H9 (cell line): Measurements from ENCODE around the gene ASTN2. TPM values are rescaled to one million over a fixed set of nuclear protein-coding genes. Genes with fewer than 3 reads are reported as not detected.

Source experiments
- DNase-seq: peaks from one replicate; pipeline ENCODE4 v3.0.0-alpha.2; 2017
- H2AFZ ChIP-seq: one replicate; pipeline ENCODE4 v1.6.1; 2013; ENCODE audit warnings: mild to moderate bottlenecking, low read length, control low read depth, moderate library complexity
- H2AK5ac ChIP-seq: 2 replicates; pipeline ENCODE4 v1.6.1; 2013; ENCODE audit warnings: low read length, control low read depth, mixed read lengths; ENCODE audit not compliant: insufficient read length
- H2BK120ac ChIP-seq: one replicate; pipeline ENCODE4 v1.6.1; 2013; ENCODE audit warnings: low read depth, mild to moderate bottlenecking, low read length, control low read depth, inconsistent platforms; ENCODE audit not compliant: poor library complexity, severe bottlenecking
- H2BK12ac ChIP-seq: 2 replicates; pipeline ENCODE4 v1.6.1; 2013; ENCODE audit warnings: low read length, control low read depth, mixed read lengths, low read depth; ENCODE audit not compliant: insufficient read length
- H2BK15ac ChIP-seq: 2 replicates; pipeline ENCODE4 v1.6.1; 2013; ENCODE audit warnings: low read depth, low read length, control low read depth
- H2BK20ac ChIP-seq: one replicate; pipeline ENCODE4 v1.6.1; 2013; ENCODE audit warnings: low read depth, mild to moderate bottlenecking, low read length, control low read depth, inconsistent platforms; ENCODE audit not compliant: poor library complexity, severe bottlenecking
- H2BK5ac ChIP-seq: 2 replicates; pipeline ENCODE4 v1.6.1; 2013; ENCODE audit warnings: low read length, control low read depth, mixed read lengths; ENCODE audit not compliant: insufficient read length
- H3K14ac ChIP-seq: 2 replicates; pipeline ENCODE4 v1.6.1; 2013; ENCODE audit warnings: low read length, control low read depth; ENCODE audit not compliant: insufficient read depth
- H3K18ac ChIP-seq: 2 replicates; pipeline ENCODE4 v1.6.1; 2013; ENCODE audit warnings: low read depth, mild to moderate bottlenecking, mixed read lengths, low read length, control low read depth; ENCODE audit not compliant: insufficient read length
- H3K23ac ChIP-seq: 2 replicates; pipeline ENCODE4 v1.6.1; 2013; ENCODE audit warnings: low read length, control low read depth, mixed read lengths, low read depth; ENCODE audit not compliant: insufficient read length
- H3K23me2 ChIP-seq: 2 replicates; pipeline ENCODE4 v1.6.1; 2013; ENCODE audit warnings: low read depth, mild to moderate bottlenecking, mixed read lengths, low read length, control low read depth; ENCODE audit not compliant: insufficient read length, poor library complexity, severe bottlenecking
- H3K27ac ChIP-seq: 2 replicates; pipeline ENCODE4 v1.5.1; 2013; ENCODE audit warnings: low read length, control low read depth, mixed read lengths, low read depth; ENCODE audit not compliant: insufficient read length
- H3K27me3 ChIP-seq: 2 replicates; pipeline ENCODE4 v1.6.1; 2013; ENCODE audit warnings: low read length, control low read depth, inconsistent platforms; ENCODE audit not compliant: insufficient read depth
- H3K4ac ChIP-seq: 2 replicates; pipeline ENCODE4 v1.6.1; 2013; ENCODE audit warnings: low read depth, mild to moderate bottlenecking, control low read depth, inconsistent platforms, low read length, moderate library complexity
- H3K4me1 ChIP-seq: 2 replicates; pipeline ENCODE4 v1.6.1; 2013; ENCODE audit warnings: low read length, control low read depth, inconsistent platforms; ENCODE audit not compliant: insufficient read depth
- H3K4me2 ChIP-seq: 2 replicates; pipeline ENCODE4 v1.6.1; 2013; ENCODE audit warnings: low read length, control low read depth, mixed read lengths; ENCODE audit not compliant: insufficient read length, insufficient read depth
- H3K56ac ChIP-seq: 2 replicates; pipeline ENCODE4 v1.6.1; 2013; ENCODE audit warnings: low read depth, mild to moderate bottlenecking, mixed read lengths, low read length, control low read depth; ENCODE audit not compliant: insufficient read length
- H3K79me1 ChIP-seq: 2 replicates; pipeline ENCODE4 v1.6.1; 2013; ENCODE audit warnings: low read depth, mild to moderate bottlenecking, moderate library complexity, low read length, control low read depth, inconsistent platforms; ENCODE audit not compliant: insufficient read depth, poor library complexity, severe bottlenecking
- H3K79me2 ChIP-seq: 2 replicates; pipeline ENCODE4 v1.6.1; 2013; ENCODE audit warnings: low read length, control low read depth, inconsistent platforms; ENCODE audit not compliant: insufficient read depth
- H3K9ac ChIP-seq: 2 replicates; pipeline ENCODE4 v1.6.1; 2013; ENCODE audit warnings: low read length, control low read depth, mixed read lengths; ENCODE audit not compliant: insufficient read length; ENCODE audit errors: extremely low read depth
- H3K9me3 ChIP-seq: one replicate; pipeline ENCODE4 v1.6.1; 2013; ENCODE audit warnings: low read depth, low read length, inconsistent platforms; ENCODE audit not compliant: control insufficient read depth
- H3T11ph ChIP-seq: one replicate; pipeline ENCODE4 v1.6.1; 2013; ENCODE audit warnings: mild to moderate bottlenecking, low read length, control low read depth, inconsistent platforms
- H4K20me1 ChIP-seq: one replicate; pipeline ENCODE4 v1.6.1; 2013; ENCODE audit not compliant: control insufficient read depth, insufficient read length, insufficient read depth
- H4K5ac ChIP-seq: 2 replicates; pipeline ENCODE4 v1.6.1; 2013; ENCODE audit warnings: low read depth, mild to moderate bottlenecking, mixed read lengths, low read length, control low read depth; ENCODE audit not compliant: insufficient read length
- H4K8ac ChIP-seq: replicated peaks from 2 replicates; pipeline ENCODE4 v1.6.1; 2013; ENCODE audit warnings: low read length, control low read depth, mixed read lengths, low read depth; ENCODE audit not compliant: insufficient read length
- H4K91ac ChIP-seq: 2 replicates; pipeline ENCODE4 v1.6.1; 2013; ENCODE audit warnings: low read depth, mild to moderate bottlenecking, moderate library complexity, mixed read lengths, low read length, control low read depth; ENCODE audit not compliant: insufficient read length
- H3K27ac Mint-ChIP-seq, 3 experiments: 2 replicates in 2 of 3; 3 replicates in 1 of 3; pipeline ENCODE4 v1.8.0; 2020 to 2021; ENCODE audit warnings: mixed read lengths in 3 of 3, mild to moderate bottlenecking in 1 of 3, moderate library complexity in 1 of 3
- H3K27me3 Mint-ChIP-seq: 2 replicates; pipeline ENCODE4 v1.8.0; 2021; ENCODE audit warnings: low read depth, mild to moderate bottlenecking, moderate library complexity, mixed read lengths
- H3K36me3 Mint-ChIP-seq, 3 experiments: 2 replicates in 2 of 3; 3 replicates in 1 of 3; pipeline ENCODE4 v1.8.0; 2020 to 2021; ENCODE audit warnings: low read depth in 3 of 3, mixed read lengths in 3 of 3; ENCODE audit not compliant: insufficient read depth in 1 of 3
- H3K4me1 Mint-ChIP-seq, 2 experiments: 2 replicates each; pipeline ENCODE4 v1.8.0; 2020; ENCODE audit warnings: mixed read lengths in 2 of 2
- H3K4me3 Mint-ChIP-seq, 2 experiments: 2 replicates in 1 of 2; 3 replicates in 1 of 2; pipeline ENCODE4 v1.8.0; 2020 to 2021; ENCODE audit warnings: mild to moderate bottlenecking in 2 of 2, mixed read lengths in 2 of 2, moderate library complexity in 1 of 2
- H3K9me3 Mint-ChIP-seq, 2 experiments: 2 replicates in 1 of 2; 3 replicates in 1 of 2; pipeline ENCODE4 v1.8.0; 2020; ENCODE audit warnings: mild to moderate bottlenecking in 2 of 2, mixed read lengths in 2 of 2, moderate library complexity in 1 of 2
- total RNA-seq: library from RNA; stranded (reverse); gene quantifications from 2 replicates; pipeline ENCODE4 v1.2.1, GENCODE V29; 2021
- TF ChIP-seq, protein P1 (sequence below): fragments of 200-600 bp; sonication (generic); conservative IDR thresholded peaks from 3 replicates; pipeline ENCODE4 v1.8.0; 2021; ENCODE audit warnings: antibody characterized with exemption, mild to moderate bottlenecking

The ASTN2 gene
- total RNA-seq, 1 experiment from 2014 or later = 9.7 TPM

DNA sequence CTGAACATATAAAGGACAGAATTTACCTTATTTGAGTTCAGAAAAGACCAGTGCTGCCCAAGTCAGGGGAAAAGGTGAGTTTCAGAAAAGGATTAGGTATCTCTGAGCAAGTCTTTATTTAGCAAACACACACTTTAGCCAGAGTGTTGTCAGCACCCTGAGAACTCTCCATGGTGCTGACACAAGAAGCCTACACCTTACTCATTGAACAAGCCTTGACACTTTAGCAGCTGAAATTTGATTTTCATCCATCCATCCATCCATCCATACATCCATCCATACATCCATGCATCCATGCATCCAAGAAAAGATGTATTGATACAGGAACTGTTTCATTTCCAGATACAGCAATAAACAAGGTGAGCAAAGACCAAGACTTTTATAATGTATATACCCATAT lies 416.6 kb downstream of the ASTN2 start:
- no peak overlapping the region for H3K4ac ChIP-seq
- DNase-seq = no peak
- no peaks in the 10 kb centered on the region for H3K4me1 ChIP-seq
- H2BK20ac ChIP-seq = no peak overlapping the region
- no peaks in the 10 kb centered on the region for H3K79me1 ChIP-seq
- H3T11ph ChIP-seq = no peak overlapping the region
- no peaks in the 10 kb centered on the region for H3K23me2 ChIP-seq
- no peak overlapping the region for H2AK5ac ChIP-seq
- no peak overlapping the region for H3K14ac ChIP-seq
- H3K4me1 Mint-ChIP-seq = no peaks in the 10 kb centered on the region
- H4K91ac ChIP-seq = no peak overlapping the region
- TF ChIP-seq, protein P1, sequence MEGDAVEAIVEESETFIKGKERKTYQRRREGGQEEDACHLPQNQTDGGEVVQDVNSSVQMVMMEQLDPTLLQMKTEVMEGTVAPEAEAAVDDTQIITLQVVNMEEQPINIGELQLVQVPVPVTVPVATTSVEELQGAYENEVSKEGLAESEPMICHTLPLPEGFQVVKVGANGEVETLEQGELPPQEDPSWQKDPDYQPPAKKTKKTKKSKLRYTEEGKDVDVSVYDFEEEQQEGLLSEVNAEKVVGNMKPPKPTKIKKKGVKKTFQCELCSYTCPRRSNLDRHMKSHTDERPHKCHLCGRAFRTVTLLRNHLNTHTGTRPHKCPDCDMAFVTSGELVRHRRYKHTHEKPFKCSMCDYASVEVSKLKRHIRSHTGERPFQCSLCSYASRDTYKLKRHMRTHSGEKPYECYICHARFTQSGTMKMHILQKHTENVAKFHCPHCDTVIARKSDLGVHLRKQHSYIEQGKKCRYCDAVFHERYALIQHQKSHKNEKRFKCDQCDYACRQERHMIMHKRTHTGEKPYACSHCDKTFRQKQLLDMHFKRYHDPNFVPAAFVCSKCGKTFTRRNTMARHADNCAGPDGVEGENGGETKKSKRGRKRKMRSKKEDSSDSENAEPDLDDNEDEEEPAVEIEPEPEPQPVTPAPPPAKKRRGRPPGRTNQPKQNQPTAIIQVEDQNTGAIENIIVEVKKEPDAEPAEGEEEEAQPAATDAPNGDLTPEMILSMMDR = no peak
- no peak overlapping the region for H4K8ac ChIP-seq
- no peak overlapping the region for H2BK15ac ChIP-seq
- no peak overlapping the region for H3K4me3 Mint-ChIP-seq
- H4K5ac ChIP-seq = no peak overlapping the region
- no peak overlapping the region for H2BK12ac ChIP-seq
- H3K27me3 Mint-ChIP-seq = no peaks in the 10 kb centered on the region; the same call in 1 of the 2 replicates
- H3K79me2 ChIP-seq = no peaks in the 10 kb centered on the region
- H2AFZ ChIP-seq = no peak overlapping the region
- H3K9ac ChIP-seq = no peak overlapping the region
- H3K27me3 ChIP-seq = no peaks in the 10 kb centered on the region
- H2BK120ac ChIP-seq = no peak overlapping the region
- no peak overlapping the region for H3K27ac Mint-ChIP-seq
- H3K9me3 Mint-ChIP-seq = no peaks in the 10 kb centered on the region
- H3K4me2 ChIP-seq = no peak overlapping the region
- H3K27ac ChIP-seq = no peak overlapping the region
- no peaks in the 10 kb centered on the region for H3K9me3 ChIP-seq
- no peaks in the 10 kb centered on the region for H3K36me3 Mint-ChIP-seq
- no peak overlapping the region for H2BK5ac ChIP-seq
- no peaks in the 10 kb centered on the region for H4K20me1 ChIP-seq
- H3K23ac ChIP-seq = no peak overlapping the region
- no peak overlapping the region for H3K18ac ChIP-seq
- H3K56ac ChIP-seq = no peak overlapping the region
